HG03342 (cell line): ENCODE results near the gene CCDC69.
"Not testable (repeated sequence)": the region's sequence is repeated elsewhere in the genome, so short reads cannot be mapped to it uniquely, and the experiment has no call there.

ENCODE experiments used
- ATAC-seq: cut with Tn5 transposase; IDR thresholded peaks from one replicate; pipeline ENCODE4 v1.9.1; 2021; ENCODE audit warnings: mild to moderate bottlenecking, moderate library complexity; ENCODE audit not compliant: unreplicated experiment

The CCDC69 gene

DNA sequence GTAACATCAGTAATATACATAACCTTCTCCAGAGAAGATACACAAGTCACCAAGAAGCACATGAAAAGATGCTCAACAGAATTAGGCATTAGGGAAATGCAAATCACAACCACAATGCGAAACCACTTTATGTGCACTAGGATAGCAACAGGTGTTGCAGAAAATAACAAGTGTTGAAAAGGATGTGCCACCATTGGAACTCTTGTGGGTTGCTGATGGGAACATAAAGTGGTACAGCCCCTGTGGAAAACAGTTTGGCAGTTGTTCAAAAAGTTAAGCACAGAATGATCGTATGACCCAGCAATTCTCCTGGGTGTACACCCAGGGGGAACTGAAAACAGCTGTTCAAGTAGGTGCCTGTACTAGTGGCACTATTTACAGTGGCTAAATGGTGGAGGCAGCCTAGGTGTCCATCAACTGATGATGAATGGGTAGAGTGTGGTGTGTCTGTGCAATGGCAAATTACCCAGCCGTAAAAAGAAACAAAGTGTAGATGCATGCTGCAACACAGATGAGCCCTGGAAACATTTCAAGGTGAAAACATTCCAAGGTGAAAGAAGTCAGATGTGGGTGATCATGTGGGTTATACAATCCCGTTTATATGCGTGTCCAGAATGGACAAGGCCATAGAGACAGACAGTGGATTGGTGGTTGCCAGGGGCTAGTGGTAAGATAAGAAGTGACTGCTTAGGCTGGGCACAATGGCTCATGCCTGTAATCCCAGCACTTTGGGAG is 27.2 kb downstream of the CCDC69 start:
- ATAC-seq: peak; percentile 86

DNA sequence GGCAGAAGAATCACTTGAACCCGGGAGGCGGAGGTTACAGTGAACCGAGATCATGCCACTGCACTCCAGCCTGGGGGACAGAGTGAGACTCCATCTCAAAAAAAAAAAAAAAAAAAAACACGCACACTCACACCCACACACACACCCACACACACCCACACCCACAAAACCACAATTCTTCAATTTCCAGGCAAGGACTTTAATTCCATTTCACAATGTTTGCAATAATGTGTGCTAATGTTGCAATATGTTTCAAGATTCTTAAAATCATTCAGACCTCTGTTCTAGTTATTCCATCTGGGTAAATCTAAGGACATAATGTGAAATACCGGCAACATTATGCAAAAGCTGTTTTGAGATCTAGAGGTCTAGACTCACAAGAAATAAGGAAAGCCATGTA is 28.3 kb downstream of the CCDC69 start:
- no peak for ATAC-seq

DNA sequence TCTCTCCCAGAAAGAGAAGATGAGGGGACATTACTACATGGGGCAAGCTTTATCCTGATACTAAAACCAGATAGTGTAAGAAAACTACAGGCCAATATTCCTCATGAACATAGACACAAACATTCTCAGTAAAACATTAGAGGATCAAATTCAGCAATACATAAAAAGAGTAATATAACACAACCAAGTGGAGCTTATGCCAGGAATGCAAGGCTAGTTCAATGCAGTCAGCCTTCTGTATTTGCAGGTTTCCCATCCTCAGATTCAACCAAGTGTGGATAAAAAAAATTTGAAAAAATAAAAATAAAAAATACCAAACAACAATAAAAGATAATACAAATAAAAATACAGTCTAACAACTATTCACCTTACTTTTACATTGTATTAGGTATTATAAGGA is 31.3 kb downstream of the CCDC69 start:
- no peak for ATAC-seq

GRCh38 chr5:151191661-151192060 is 32.2 kb downstream of the CCDC69 start:
- no peak for ATAC-seq

DNA sequence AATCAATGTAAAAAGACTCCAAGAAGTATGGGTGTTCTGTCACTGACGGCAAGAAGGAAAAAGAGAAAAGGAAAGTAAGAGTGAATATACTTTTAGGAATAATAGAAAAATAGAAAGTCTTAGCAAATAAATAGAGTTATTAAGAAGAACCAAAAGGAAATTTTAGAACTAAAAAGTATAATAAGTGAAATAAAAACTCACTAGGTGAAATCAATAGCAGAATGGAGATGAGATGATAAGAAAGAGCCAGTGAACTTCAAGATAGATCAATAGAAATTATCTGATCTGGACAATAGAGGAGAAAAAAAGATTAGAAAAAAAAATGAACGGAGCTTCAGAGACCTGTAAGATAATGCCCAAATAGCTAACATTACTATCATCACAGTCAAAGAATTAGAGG is 34.7 kb downstream of the CCDC69 start:
- no peak for ATAC-seq

- ATAC-seq: no peak
These were observed 37.4 kb downstream of the CCDC69 start for GRCh38 chr5:151186538-151186937.

DNA sequence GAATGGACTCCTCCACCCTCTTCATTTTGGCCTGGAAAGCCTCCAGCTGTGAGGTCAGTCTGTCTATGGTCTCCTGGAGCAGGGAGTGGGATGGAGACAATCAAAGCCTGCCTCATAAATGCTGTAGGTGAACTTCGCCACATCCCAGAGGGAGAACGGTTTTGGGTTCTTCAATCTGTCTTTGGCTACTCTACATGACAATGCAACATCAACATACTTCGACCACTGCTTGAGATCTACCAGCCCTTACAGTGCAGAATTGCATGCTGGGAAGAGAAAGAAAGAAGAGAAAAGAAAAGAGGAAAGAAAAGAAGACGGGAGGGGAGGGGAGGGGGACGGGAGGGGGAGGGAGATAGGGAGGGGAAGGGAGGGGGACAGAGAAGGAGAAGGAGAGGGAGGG is 37.8 kb downstream of the CCDC69 start:
- ATAC-seq: no peak

DNA sequence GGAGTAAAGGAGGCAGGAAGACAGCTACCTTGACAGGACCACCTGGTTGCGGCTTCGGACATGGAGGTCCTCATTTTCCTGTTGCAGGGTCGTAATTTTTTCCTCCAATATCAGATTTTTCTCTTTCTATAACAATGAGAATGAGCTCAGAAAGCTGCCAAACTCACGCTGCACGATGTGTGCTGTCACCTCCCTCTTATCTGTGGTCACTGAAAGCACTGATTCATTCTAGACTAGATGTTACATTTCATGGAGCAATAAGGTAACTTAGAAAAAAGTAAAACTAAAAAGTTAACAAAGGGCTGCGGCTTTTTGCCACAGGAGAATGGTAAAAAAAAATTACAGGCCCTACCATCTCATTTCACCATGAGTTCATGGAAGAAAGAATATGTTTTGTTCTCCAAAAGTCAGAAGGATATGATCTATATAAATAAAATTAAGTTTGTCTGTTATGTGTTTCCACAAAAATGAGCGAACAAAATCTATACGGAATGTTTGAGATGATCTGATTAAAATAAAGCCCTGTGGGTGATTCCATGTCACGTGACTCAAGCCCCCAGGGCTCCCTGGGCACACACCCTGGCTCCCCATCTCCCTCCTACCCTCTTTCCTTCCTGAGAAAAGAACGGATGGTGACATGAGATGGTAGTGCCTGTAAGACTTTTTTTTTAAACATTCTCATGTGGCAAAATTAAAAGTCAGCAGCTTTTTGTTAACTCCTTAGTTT is 39.4 kb downstream of the CCDC69 start:
- no peak for ATAC-seq

DNA sequence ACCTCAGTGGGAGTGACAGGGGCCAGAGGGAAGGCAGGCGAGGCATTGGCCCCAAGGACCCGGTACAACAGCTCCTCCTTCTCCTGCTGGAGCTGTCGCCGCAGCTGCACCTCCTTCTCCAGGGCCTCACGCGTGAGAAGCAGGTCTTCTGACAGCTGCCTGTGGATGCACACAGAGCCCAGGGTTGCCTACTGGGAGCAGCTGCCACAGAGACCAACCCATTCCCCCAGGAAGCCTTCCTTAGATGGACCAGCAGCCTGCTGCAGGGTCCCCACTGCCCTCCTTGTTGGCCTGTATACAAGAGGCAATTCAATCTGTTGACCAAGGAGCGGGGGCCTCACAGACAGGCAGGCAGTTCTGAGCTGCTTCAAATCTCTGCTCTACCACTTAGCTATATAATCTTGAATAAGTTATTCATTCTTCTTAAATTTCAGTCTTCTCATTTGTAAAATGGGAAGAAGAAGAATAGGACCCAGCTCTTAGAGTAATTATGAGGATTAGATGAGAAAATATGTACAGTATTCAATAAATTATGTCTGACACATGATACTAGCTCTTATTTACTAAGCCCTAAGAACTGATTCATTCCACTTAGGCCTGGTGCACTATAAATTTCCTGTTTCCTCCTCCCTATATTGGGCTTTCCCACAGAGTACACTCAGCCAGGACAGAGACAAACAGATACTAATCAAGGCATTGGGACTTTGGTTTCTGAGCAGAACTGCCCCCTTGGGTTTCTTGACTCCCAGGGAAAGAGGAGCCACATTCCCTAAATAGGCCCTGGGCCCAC is 40.2 kb downstream of the CCDC69 start:
- no peak for ATAC-seq

- no peak for ATAC-seq
These were observed 40.9 kb downstream of the CCDC69 start for GRCh38 chr5:151182976-151183375.

GRCh38 chr5:151182524-151182900 is 41.4 kb downstream of the CCDC69 start:
- no peak for ATAC-seq

GRCh38 chr5:151181818-151182523 is 41.9 kb downstream of the CCDC69 start:
- no peak for ATAC-seq

DNA sequence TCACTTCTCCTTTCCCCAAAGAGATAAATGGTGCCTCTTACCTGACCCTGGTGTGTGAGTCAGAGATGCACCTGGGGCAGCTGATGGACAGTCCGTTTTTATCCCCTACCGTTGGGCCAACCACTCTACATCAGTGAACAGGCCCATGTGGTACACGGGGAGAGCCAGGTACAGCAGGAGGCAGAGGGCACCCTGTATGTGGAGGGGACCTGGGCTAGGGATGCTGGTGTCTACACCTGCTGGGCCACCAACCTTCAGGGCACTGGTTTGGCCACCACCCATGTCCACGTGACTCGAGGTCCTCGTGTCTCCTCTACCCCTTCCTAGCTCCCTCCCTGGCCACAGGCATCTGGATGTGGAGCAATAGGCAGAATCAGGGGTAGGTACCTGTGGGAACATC is 43.6 kb downstream of the CCDC69 start:
- no peak for ATAC-seq

DNA sequence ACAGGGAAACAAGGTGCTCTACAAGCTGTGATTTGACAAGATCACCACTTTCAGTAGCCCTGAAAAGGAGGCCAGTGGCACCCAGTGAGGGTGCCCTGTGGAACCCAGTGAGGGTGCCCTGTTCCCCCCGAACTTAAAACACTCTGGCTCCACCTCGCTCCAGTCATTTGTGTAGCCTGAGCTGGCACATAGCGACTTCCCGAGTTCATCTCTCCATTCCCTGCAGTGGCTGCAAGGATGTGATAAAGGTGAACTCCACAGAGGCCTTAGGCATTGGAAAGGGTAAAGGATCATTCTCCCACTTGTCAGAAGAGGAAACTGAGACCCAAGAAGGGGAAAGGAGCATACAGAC is 44.4 kb downstream of the CCDC69 start:
- ATAC-seq: no peak

- no peak for ATAC-seq
These were observed 45.0 kb downstream of the CCDC69 start for GRCh38 chr5:151178777-151179488.

DNA sequence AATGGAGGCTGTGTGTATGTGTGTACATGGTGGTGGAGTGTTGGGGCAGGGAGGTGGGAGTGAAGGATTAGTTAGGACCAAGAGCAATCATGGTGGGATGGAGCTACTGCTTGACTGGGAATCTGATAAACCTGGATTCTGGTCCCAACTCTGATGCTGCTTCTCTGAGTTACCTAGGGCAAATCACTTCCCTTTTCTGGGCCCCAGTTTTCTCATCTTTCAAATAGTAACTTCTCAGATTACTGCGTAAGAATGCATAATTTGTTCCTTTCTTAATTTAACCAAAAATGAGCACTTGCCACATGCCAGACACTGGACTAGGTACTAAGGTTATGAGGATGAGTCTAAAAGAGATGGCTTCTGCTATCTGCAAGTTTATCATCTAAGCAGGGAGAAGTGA is 45.5 kb downstream of the CCDC69 start:
- no peak for ATAC-seq

DNA sequence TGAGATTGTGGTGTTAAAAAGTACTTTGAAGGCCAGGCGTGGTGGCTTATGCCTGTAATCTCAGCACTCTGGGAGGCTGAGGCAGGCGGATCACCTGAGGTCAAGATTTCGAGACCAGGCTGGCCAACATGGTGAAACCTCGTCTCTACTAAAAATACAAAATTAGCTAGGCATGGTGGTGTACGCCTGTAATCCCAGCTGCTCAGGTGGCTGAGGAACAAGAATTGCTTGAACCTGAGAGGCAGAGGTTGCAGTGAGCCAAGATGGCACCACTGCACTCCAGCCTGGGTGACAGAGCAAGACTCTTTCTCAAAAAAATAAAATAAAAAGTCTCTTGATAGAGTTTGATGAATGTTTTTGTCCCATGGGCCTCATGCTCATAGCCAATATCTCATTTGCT is 47.6 kb downstream of the CCDC69 start:
- not testable (repeated sequence) for ATAC-seq

DNA sequence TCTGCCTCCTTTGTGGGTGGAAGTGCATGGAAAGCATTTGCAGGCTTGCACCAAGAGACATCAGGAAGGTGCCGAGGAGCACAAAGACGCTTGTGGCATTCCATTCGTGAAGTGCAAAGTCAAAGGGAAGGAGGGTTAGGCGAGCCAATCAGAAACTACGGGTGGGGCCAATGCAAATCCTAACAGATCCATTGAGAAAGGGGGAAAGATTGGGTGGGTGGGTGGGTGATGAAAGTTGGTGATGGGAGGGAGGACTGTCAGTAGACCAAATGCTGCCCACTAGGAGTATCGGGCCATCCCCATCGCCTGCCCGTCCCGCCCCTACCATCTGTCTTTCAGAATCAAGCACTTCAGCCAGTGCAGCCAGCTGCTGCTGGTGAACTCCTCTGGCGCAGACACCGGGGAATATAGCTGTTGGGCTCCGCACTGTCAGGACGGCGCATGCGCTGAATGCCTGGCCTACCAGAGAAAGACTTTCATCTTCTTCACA is 49.2 kb downstream of the CCDC69 start:
- ATAC-seq: no peak

DNA sequence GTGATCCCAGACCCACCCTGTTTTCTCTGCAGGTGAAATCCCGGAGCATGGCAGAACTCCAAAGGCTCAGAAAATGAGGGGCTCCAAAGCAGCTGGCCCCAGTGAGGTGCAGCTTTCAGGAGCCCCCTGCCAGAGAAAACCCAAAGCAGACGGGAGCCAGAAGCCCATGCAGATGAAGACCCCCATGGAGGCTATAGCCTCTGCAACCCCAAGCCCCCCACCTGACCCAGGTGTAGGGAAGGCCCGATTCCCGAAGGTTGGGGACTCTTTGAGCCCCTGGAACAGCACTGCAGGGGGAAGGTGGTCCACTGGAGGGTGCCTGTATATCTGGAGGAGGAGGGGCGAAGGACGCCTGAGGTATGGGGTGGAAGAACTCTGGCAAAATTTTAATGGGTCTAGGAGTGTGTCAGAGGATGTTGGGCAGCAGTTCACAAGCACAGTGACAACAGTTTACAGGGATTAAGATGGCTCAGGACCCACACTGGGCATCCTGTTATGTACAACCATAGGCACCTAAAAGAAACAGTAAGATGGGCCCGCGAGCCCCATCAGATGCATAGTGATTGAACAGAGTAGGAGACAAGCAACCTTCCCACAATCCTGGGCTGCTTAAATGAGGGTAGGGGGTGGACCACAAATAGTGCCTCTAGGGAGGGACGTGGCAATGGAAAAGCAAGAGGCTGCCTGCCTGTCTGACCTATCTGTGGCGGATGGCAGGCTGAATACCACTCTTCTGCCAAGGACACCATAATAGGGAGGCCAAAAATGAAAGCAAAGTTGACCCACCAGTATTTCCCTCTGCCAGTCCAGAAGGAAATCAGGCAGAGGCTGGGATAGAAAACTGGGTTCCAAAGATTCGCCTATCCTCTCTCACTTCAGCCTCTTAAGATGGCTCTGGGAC is 49.9 kb downstream of the CCDC69 start:
- ATAC-seq: no peak
